CD1c-positive myeloid dendritic cell (primary cell): ENCODE data around the gene RCVRN.

Source experiments
- DNase-seq: peaks from one replicate; pipeline ENCODE4 v3.0.0-alpha.2; 2016; ENCODE audit errors: extremely low spot score

Gene RCVRN

DNA sequence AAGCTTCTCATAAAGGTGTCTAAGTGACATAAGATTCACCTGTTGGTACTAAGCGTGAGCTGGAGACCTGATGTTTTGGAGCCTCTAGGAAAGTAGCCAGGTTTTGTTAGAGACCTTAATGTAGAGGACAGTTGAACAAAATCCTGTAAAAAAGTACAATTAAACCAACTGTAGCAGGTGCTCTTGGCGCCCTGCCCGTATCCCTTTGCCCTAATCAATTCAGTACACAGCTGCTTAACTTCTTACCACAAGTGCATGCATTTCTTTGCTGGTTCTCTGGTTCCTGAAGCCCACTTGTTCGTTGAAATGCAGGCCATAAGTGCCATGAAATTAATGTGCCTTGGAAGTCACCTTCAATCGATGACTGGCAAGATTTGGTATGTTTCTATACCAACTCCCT, 54.9 kb downstream of the RCVRN start:
- DNase-seq, result no peak
